Neutrophil (primary cell): ENCODE results near the gene TOMM40L.

Experiments used
- H3K27ac ChIP-seq: fragments of 200-600 bp; sonication (generic); 2 replicates; pipeline ENCODE4 v1.5.1; 2016; ENCODE audit warnings: mild to moderate bottlenecking, moderate library complexity
- H3K27me3 ChIP-seq: fragments of 200-600 bp; sonication (generic); 2 replicates; pipeline ENCODE4 v1.6.0; 2016; ENCODE audit warnings: mild to moderate bottlenecking
- H3K36me3 ChIP-seq: fragments of 200-600 bp; sonication (generic); 2 replicates; pipeline ENCODE4 v1.5.1; 2017
- H3K4me1 ChIP-seq, 2 experiments: fragments of 200-600 bp in 1 of 2; sonication (generic) in 1 of 2; 1 replicate in 1 of 2; 2 replicates in 1 of 2; pipeline versions ENCODE4 v1.5.1 to v1.6.1; 2013 to 2016; ENCODE audit warnings: low read depth in 1 of 2, low read length in 1 of 2, mild to moderate bottlenecking in 1 of 2, moderate library complexity in 1 of 2; ENCODE audit not compliant: control insufficient read depth in 1 of 2, insufficient read depth in 1 of 2
- H3K4me3 ChIP-seq, 2 experiments: fragments of 200-600 bp in 1 of 2; sonication (generic) in 1 of 2; 1 replicate in 1 of 2; 2 replicates in 1 of 2; pipeline ENCODE4 v1.5.1; 2013 to 2016; ENCODE audit warnings: low read depth in 1 of 2, low read length in 1 of 2, mild to moderate bottlenecking in 1 of 2, moderate library complexity in 1 of 2
- H3K9me3 ChIP-seq: fragments of 200-600 bp; sonication (generic); 2 replicates; pipeline ENCODE4 v1.5.1; 2016
- CTCF ChIP-seq: fragments of 200-600 bp; sonication (generic); IDR thresholded peaks from 2 replicates; pipeline ENCODE4 v1.5.1; 2016; ENCODE audit warnings: antibody characterized with exemption

The TOMM40L gene

GRCh38 chr1:161226320-161226711 is 456 bp downstream of the TOMM40L start:
- Histone ChIP-seq H3K36me3 (peaks cover 27% of the 10 kb centered on the region), H3K4me3 (peak overlapping the region; percentile 46 to 55), H3K4me1 (peaks cover 35 to 42% of the 10 kb centered on the region in 2 experiments), H3K27ac (peak overlapping the region; percentile 85), H3K9me3 (no peaks in the 10 kb centered on the region), H3K27me3 (no peaks in the 10 kb centered on the region)
- no peak for TF ChIP-seq CTCF

DNA sequence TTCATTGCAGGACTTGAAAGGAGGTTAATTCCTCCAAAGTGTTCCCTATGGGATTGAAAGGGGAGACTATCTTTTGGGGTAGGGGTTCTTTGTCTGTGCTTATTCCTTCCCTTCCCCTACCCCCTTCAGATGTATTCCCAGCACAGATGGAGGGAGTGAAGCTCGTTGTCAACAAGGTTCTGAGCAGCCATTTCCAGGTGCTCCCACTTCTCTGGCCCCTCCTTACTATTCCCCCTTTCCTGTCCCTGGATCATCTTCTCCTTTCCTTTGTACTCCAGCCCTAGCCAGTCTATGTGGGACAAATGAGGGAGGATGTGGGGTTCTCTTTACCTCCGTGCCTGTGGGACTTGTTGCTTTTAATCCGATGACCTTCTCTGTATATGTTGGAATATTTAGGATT is 899 bp downstream of the TOMM40L start:
- Histone ChIP-seq H3K36me3 (peaks cover 27% of the 10 kb centered on the region), H3K4me1 (peaks cover 35 to 40% of the 10 kb centered on the region in 2 experiments), H3K27ac (peak overlapping the region; percentile 85), H3K9me3 (no peaks in the 10 kb centered on the region), H3K27me3 (no peaks in the 10 kb centered on the region), H3K4me3 (no peak overlapping the region)
- TF ChIP-seq CTCF = no peak

DNA sequence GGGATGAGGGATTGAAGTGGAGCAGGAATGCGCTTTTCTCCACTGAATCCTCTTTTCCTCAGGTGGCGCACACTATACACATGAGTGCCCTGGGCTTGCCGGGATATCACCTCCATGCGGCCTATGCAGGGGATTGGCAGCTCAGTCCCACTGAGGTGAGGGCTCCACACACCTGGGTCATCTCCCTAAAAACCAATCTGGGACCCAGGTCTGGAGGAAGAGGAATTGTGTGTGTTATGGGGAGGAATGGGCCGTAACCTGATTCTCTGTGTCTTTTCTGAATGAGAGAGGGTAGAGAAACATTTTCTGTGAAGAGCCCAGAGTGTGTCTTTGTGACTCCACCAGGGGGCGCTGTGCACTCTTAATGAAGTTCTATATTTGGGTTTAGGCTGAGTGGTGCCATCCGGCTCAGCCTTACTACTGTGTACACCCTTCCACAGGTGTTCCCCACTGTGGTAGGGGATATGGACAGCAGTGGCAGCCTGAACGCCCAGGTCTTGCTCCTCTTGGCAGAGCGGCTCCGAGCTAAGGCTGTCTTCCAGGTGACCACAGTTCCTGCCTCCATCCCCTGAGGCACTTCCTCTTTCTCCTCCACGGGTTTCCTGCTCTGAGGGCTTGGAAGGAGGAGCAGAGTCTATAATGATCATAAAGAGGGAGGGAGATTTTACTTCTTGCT is 1.5 kb downstream of the TOMM40L start:
- Histone ChIP-seq H3K27me3 (no peaks in the 10 kb centered on the region), H3K36me3 (peaks cover 27% of the 10 kb centered on the region), H3K4me1 (peaks cover 35% of the 10 kb centered on the region in 2 experiments), H3K27ac (peak overlapping the region; percentile 85), H3K9me3 (no peaks in the 10 kb centered on the region), H3K4me3 (peak overlapping the region; percentile 75 to 76)
- peak; percentile 89 for TF ChIP-seq CTCF

DNA sequence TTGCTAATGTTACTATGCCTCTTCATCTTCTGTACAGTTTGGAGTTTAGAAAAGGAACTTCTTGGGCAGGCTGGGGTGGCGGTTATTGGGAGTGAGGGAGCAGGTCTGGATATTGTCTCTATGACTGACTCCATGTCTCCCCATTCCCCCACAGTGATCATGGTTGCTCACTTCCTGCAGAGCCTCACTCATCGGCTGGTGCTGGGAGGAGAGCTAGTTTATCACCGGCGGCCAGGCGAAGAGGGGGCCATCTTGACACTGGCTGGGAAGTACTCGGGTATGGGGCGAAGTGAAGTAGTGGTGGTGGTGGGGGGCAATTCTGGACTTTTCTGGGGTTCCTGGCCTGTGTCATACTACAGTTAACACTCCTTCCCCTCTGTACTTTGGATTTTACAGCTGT is 2.2 kb downstream of the TOMM40L start:
- no peak for TF ChIP-seq CTCF
- no peaks in the 10 kb centered on the region for H3K27me3 ChIP-seq
- H3K9me3 ChIP-seq = no peaks in the 10 kb centered on the region
- peak overlapping the region; percentile 75 to 76 for H3K4me3 ChIP-seq
- H3K4me1 ChIP-seq = peaks cover 34 to 35% of the 10 kb centered on the region in 2 experiments
- peak overlapping the region; percentile 85 for H3K27ac ChIP-seq
- peaks cover 27% of the 10 kb centered on the region for H3K36me3 ChIP-seq

DNA sequence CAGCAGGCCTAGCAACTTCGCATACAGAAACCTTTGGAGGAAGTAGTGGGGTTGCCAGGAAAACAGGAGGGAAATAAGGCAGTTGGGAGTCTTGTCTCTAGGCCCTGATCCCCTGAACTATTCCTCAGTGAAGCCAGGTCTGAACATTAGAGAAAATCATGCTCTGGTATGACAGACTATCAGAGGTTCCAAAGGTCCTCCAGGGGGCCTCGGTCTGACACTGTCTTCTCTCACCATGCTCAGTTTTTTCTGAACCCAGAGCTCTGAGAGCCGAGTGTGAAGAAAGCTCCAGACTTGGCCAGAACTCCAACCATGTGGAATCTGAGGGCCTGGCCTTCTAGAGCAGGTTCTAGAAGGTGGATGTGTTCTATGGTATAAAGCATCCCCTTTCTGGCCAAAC is 4.0 kb downstream of the TOMM40L start:
- no peaks in the 10 kb centered on the region for H3K9me3 ChIP-seq
- peaks cover 22% of the 10 kb centered on the region for H3K36me3 ChIP-seq
- H3K27me3 ChIP-seq = no peaks in the 10 kb centered on the region
- no peak for TF ChIP-seq CTCF
- peaks cover 33 to 34% of the 10 kb centered on the region in 2 experiments for H3K4me1 ChIP-seq
- no peak overlapping the region for H3K4me3 ChIP-seq
- H3K27ac ChIP-seq = no peak overlapping the region
